HG03457 (cell line): ENCODE results near the gene STMND1.
"Not testable (repeated sequence)": the region's sequence is repeated elsewhere in the genome, so short reads cannot be mapped to it uniquely, and the experiment has no call there.

ENCODE experiments used
- ATAC-seq: cut with Tn5 transposase; IDR thresholded peaks from one replicate; pipeline ENCODE4 v1.9.1; 2021; ENCODE audit warnings: moderate number of reproducible peaks; ENCODE audit not compliant: unreplicated experiment

The STMND1 gene

GRCh38 chr6:17101422-17102257 is at the start of gene STMND1:
Gene STMND1, plus strand, starts transcription at chr6:17102050. Its CDS starts 208 bp downstream, at chr6:17102258.
- ATAC-seq, result no peak

GRCh38 chr6:17054647-17055046 is 47.2 kb upstream of the STMND1 start:
- no peak for ATAC-seq

GRCh38 chr6:17057322-17057721 is 44.5 kb upstream of the STMND1 start:
- ATAC-seq, result no peak

GRCh38 chr6:17058550-17058949 is 43.3 kb upstream of the STMND1 start:
- ATAC-seq, result no peak

GRCh38 chr6:17059022-17059421 is 42.8 kb upstream of the STMND1 start:
- no peak for ATAC-seq

- ATAC-seq, result no peak
These were observed 42.0 kb upstream of the STMND1 start for GRCh38 chr6:17059850-17060249.

GRCh38 chr6:17061097-17061496 is 40.8 kb upstream of the STMND1 start:
- ATAC-seq, result no peak

GRCh38 chr6:17062871-17063440 is 38.9 kb upstream of the STMND1 start:
- no peak for ATAC-seq

- no peak for ATAC-seq
These were observed 36.9 kb upstream of the STMND1 start for GRCh38 chr6:17064975-17065374.

GRCh38 chr6:17066610-17067009 is 35.2 kb upstream of the STMND1 start:
- ATAC-seq, result no peak

- not testable (repeated sequence) for ATAC-seq
These were observed 32.9 kb upstream of the STMND1 start for GRCh38 chr6:17068972-17069371.

- not testable (repeated sequence) for ATAC-seq
These were observed 31.4 kb upstream of the STMND1 start for GRCh38 chr6:17070400-17070799.

GRCh38 chr6:17073596-17073995 is 28.3 kb upstream of the STMND1 start:
- not testable (repeated sequence) for ATAC-seq

GRCh38 chr6:17081273-17081672 is 20.6 kb upstream of the STMND1 start:
- no peak for ATAC-seq

GRCh38 chr6:17081860-17082508 is 19.9 kb upstream of the STMND1 start:
- no peak for ATAC-seq

- ATAC-seq, result no peak
These were observed 18.5 kb upstream of the STMND1 start for GRCh38 chr6:17083397-17083796.

- ATAC-seq, result no peak
These were observed 15.4 kb upstream of the STMND1 start for GRCh38 chr6:17086469-17086868.

- ATAC-seq, result no peak
These were observed 13.7 kb upstream of the STMND1 start for GRCh38 chr6:17088091-17088611.

GRCh38 chr6:17091122-17091521 is 10.7 kb upstream of the STMND1 start:
- ATAC-seq, result no peak

GRCh38 chr6:17093686-17094085 is 8.2 kb upstream of the STMND1 start:
- ATAC-seq, result no peak

GRCh38 chr6:17096096-17096495 is 5.8 kb upstream of the STMND1 start:
- no peak for ATAC-seq

- ATAC-seq, result no peak
These were observed 5.2 kb upstream of the STMND1 start for GRCh38 chr6:17096652-17097051.
